A549 (cell line): Measurements from ENCODE around the gene NPB. TPM values are rescaled to one million over a fixed set of nuclear protein-coding genes. Genes with fewer than 3 reads are reported as not detected.

ENCODE experiments used
- ATAC-seq, 2 experiments: fragments of 200-7000 bp in 1 of 2; fragments of >200 bp in 1 of 2; cut with Nextera tagmentation in 1 of 2; cut with Tn5 transposase in 1 of 2; 3 replicates each; pipeline versions ENCODE4 v1.8.0 to v1.9.1; 2018 to 2020; ENCODE audit warnings: mild to moderate bottlenecking in 1 of 2, moderate library complexity in 1 of 2
- CTCF ChIA-PET: fragments of 300-600 bp; sonication (Branson Sonifier 250); formaldehyde crosslinking; extraction: SDS; loops from one replicate; lab custom pipeline; 2021; ENCODE audit warnings: antibody characterized with exemption, inconsistent platforms; lab: Yijun Ruan, JAX
- POLR2A ChIA-PET: fragments of 350-600 bp; formaldehyde crosslinking; extraction: SDS; loops from one replicate; lab custom pipeline; 2021; ENCODE audit warnings: antibody characterized with exemption, inconsistent platforms; lab: Yijun Ruan, JAX
- DNase-seq, 2 experiments: peaks; one replicate each; pipeline versions ENCODE4 v3.0.0 to v3.0.0-alpha.2; 2011 to 2016; ENCODE audit warnings: low read depth in 1 of 2, low spot score in 1 of 2
- FAIRE-seq: peaks from 2 replicates; lab custom pipeline; 2011; peaks lifted over from hg19 to GRCh38; lab: Jason Lieb, UNC
- H3K27ac ChIP-seq, 2 experiments: fragments of >200 bp; sonication (Bioruptor Twin); formaldehyde crosslinking; 3 replicates each; pipeline ENCODE4 v1.5.1; 2016 to 2017
- H3K4me1 ChIP-seq: fragments of >200 bp; sonication (Bioruptor Twin); formaldehyde crosslinking; 3 replicates; pipeline ENCODE4 v1.6.1; 2016
- H3K4me2 ChIP-seq: fragments of >200 bp; sonication (Bioruptor Twin); formaldehyde crosslinking; 3 replicates; pipeline ENCODE4 v1.6.1; 2016
- H3K4me3 ChIP-seq: fragments of >200 bp; sonication (Bioruptor Twin); formaldehyde crosslinking; 3 replicates; pipeline ENCODE4 v1.5.1; 2016
- H3K9me3 ChIP-seq: fragments of >200 bp; sonication (Bioruptor Twin); formaldehyde crosslinking; 3 replicates; pipeline ENCODE4 v1.6.1; 2016
- BHLHE40 ChIP-seq: IDR thresholded peaks from 2 replicates; pipeline ENCODE4 v1.6.1; 2012; ENCODE audit warnings: low read depth, low read length, inconsistent platforms
- FOXS1 ChIP-seq: fragments of 250-450 bp; sonication (Bioruptor Pico); IDR thresholded peaks from 2 replicates; pipeline ENCODE4 v1.5.0; 2020; ENCODE audit warnings: mild to moderate bottlenecking, moderate library complexity
- GATA3 ChIP-seq: IDR thresholded peaks from 2 replicates; pipeline ENCODE4 v1.6.1; 2012; ENCODE audit warnings: borderline replicate concordance
- HEYL ChIP-seq: fragments of 250-450 bp; sonication (Bioruptor Pico); IDR thresholded peaks from 2 replicates; pipeline ENCODE4 v1.8.0; 2021; ENCODE audit warnings: mild to moderate bottlenecking, moderate library complexity
- JUN ChIP-seq, 2 experiments: fragments of >200 bp; sonication (Bioruptor Twin); formaldehyde crosslinking; IDR thresholded peaks; 2 replicates in 1 of 2; 3 replicates in 1 of 2; pipeline ENCODE4 v1.6.1; 2016 to 2017
- JUNB ChIP-seq: fragments of >200 bp; sonication (Bioruptor Twin); formaldehyde crosslinking; IDR thresholded peaks from 2 replicates; pipeline ENCODE4 v1.6.1; 2016
- RAD21 ChIP-seq, 2 experiments: fragments of >200 bp in 1 of 2; sonication (Bioruptor Twin) in 1 of 2; formaldehyde crosslinking in 1 of 2; IDR thresholded peaks in 1 of 2; conservative IDR thresholded peaks in 1 of 2; 2 replicates in 1 of 2; 3 replicates in 1 of 2; pipeline ENCODE4 v1.6.1; 2012 to 2018; ENCODE audit warnings: inconsistent platforms in 1 of 2
- SREBF2 ChIP-seq: fragments of 450-650 bp; IDR thresholded peaks from 2 replicates; pipeline ENCODE4 v1.6.1; 2014; ENCODE audit warnings: mild to moderate bottlenecking, moderate library complexity
- ZNF302 ChIP-seq: fragments of 250-450 bp; sonication (Bioruptor Pico); IDR thresholded peaks from 2 replicates; pipeline ENCODE4 v1.9.0; 2021; ENCODE audit warnings: inconsistent platforms, mild to moderate bottlenecking, moderate library complexity
- WGBS: methylation state at CpG from one replicate; pipeline ENCODE4 v1.1.6; 2017; ENCODE audit errors: missing lambda C conversion rate; 5-methylcytosine and 5-hydroxymethylcytosine counted together
- polyA plus RNA-seq, 4 experiments: library from polyadenylated mRNA; depleted of rRNA in 3 of 4; stranded (reverse); fragments of >200 nt; fragmentation: RNase III in 1 of 4; extraction: RNeasy Plus Mini Kit Qiagen cat#74134 plus additional on column Dnase treatment in 1 of 4; gene quantifications; 2 replicates in 3 of 4; 3 replicates in 1 of 4; pipeline ENCODE4 v1.2.3, GENCODE V29; 2011 to 2017
- TF ChIP-seq, protein P1 (sequence below): fragments of >200 bp; sonication (Bioruptor Twin); formaldehyde crosslinking; IDR thresholded peaks from 3 replicates; pipeline ENCODE4 v1.5.1; 2016
- TF ChIP-seq, protein P2 (sequence below): fragments of 200-600 bp; sonication (generic); IDR thresholded peaks from 2 replicates; pipeline ENCODE4 v1.6.1; 2016; ENCODE audit warnings: antibody characterized with exemption, mild to moderate bottlenecking, moderate library complexity

NPB gene
- polyA plus RNA-seq, 2 of the 4 experiments (the other 2 are of a cell fraction) = 0.41 to 0.45 TPM

DNA sequence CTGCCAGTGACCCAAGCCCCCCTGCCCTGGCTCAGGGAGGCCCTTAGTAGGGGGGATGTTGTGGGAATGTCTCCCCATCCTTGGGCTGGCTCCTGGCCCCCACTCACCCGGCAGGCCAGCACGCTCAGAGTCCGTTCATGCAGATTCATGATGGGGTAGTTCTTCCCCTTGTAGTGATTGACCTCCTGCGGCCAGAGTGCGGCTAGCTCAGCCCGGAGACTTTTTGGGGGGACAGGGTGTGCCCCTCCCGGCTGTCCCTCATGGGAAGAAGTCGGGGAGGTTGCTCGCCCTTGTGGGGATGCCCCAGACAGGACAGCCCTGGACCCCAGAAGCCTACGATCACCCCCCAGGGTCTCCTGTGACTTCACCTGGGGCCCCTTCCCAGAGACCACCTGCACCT is 4.0 kb downstream of the NPB start (continued):
- TF ChIP-seq, protein P1, sequence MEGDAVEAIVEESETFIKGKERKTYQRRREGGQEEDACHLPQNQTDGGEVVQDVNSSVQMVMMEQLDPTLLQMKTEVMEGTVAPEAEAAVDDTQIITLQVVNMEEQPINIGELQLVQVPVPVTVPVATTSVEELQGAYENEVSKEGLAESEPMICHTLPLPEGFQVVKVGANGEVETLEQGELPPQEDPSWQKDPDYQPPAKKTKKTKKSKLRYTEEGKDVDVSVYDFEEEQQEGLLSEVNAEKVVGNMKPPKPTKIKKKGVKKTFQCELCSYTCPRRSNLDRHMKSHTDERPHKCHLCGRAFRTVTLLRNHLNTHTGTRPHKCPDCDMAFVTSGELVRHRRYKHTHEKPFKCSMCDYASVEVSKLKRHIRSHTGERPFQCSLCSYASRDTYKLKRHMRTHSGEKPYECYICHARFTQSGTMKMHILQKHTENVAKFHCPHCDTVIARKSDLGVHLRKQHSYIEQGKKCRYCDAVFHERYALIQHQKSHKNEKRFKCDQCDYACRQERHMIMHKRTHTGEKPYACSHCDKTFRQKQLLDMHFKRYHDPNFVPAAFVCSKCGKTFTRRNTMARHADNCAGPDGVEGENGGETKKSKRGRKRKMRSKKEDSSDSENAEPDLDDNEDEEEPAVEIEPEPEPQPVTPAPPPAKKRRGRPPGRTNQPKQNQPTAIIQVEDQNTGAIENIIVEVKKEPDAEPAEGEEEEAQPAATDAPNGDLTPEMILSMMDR = no peak
- TF ChIP-seq, protein P2, sequence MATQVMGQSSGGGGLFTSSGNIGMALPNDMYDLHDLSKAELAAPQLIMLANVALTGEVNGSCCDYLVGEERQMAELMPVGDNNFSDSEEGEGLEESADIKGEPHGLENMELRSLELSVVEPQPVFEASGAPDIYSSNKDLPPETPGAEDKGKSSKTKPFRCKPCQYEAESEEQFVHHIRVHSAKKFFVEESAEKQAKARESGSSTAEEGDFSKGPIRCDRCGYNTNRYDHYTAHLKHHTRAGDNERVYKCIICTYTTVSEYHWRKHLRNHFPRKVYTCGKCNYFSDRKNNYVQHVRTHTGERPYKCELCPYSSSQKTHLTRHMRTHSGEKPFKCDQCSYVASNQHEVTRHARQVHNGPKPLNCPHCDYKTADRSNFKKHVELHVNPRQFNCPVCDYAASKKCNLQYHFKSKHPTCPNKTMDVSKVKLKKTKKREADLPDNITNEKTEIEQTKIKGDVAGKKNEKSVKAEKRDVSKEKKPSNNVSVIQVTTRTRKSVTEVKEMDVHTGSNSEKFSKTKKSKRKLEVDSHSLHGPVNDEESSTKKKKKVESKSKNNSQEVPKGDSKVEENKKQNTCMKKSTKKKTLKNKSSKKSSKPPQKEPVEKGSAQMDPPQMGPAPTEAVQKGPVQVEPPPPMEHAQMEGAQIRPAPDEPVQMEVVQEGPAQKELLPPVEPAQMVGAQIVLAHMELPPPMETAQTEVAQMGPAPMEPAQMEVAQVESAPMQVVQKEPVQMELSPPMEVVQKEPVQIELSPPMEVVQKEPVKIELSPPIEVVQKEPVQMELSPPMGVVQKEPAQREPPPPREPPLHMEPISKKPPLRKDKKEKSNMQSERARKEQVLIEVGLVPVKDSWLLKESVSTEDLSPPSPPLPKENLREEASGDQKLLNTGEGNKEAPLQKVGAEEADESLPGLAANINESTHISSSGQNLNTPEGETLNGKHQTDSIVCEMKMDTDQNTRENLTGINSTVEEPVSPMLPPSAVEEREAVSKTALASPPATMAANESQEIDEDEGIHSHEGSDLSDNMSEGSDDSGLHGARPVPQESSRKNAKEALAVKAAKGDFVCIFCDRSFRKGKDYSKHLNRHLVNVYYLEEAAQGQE = no peak

DNA sequence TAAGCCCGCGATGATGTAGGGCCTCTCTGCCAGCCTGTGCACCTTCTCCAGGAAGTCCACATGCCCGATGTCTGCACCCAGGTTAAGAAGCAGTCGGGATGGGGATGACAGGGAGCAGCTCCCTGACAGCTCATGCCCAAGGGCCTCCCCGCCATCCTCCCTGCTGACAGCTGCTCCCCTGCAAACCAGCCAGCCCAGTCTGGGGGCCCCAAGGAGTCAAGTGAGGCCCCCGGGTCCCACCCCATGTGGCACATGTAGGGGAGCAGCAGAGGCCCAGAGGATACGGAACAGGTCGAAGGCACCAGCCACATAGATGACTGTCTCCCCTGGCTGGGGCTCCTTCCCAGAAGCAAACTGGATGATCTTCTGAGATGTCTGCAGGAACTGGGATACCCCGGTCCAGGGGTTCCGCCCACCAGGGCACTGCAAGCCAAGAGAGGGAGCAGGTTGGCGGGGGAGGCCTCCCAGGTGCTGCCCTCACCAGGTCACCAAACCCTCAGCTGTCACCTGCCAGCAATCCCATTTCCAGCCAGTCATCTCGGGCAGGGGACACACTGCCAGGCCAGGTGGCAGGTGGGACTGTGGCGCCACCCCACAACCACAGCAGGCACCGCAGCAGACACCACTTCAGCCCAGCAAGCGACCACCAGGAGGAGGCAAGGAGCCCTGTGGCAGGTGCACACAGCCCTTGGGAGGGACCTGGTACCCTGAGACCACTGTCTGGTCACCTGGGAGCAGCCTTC is 4.6 kb downstream of the NPB start:
- H3K4me3 ChIP-seq = no peak overlapping the region
- no peaks in the 10 kb centered on the region for H3K9me3 ChIP-seq
- TF ChIP-seq JUNB (no peak), SREBF2 (no peak), RAD21 (conservative IDR thresholded peaks at IDR 0.05 in 1 of 2, IDR thresholded peaks at IDR 0.05 in 1 of 2) (peak in 1 of 2 experiments; percentile 52; a peak in 1 of 5 replicates), JUN (IDR thresholded peaks at IDR 0.05) (no peak)
- TF ChIP-seq, protein P1 = no peak; the same call in 2 of the 3 replicates
- peak in 1 of 2 experiments; percentile 50; a peak in 3 of 6 replicates for ATAC-seq
- peaks cover 8% of the 10 kb centered on the region; the same call in 2 of the 3 replicates for H3K4me1 ChIP-seq
- CTCF ChIA-PET = interaction anchor here (1.2 to 2.8 kb wide), 7 partner anchors 13 to 84 kb away, joined by 3 to 7 read pairs (median 4); partner anchors contain the start of gene MAFG
- 85% methylated on average over 11 of the region's 15 CpGs for WGBS
- FAIRE-seq = no peak
- POLR2A ChIA-PET = no interaction called here
- peak in 1 of 2 experiments; percentile 66 for DNase-seq
- no peak overlapping the region for H3K27ac ChIP-seq
- H3K4me2 ChIP-seq = no peak overlapping the region

DNA sequence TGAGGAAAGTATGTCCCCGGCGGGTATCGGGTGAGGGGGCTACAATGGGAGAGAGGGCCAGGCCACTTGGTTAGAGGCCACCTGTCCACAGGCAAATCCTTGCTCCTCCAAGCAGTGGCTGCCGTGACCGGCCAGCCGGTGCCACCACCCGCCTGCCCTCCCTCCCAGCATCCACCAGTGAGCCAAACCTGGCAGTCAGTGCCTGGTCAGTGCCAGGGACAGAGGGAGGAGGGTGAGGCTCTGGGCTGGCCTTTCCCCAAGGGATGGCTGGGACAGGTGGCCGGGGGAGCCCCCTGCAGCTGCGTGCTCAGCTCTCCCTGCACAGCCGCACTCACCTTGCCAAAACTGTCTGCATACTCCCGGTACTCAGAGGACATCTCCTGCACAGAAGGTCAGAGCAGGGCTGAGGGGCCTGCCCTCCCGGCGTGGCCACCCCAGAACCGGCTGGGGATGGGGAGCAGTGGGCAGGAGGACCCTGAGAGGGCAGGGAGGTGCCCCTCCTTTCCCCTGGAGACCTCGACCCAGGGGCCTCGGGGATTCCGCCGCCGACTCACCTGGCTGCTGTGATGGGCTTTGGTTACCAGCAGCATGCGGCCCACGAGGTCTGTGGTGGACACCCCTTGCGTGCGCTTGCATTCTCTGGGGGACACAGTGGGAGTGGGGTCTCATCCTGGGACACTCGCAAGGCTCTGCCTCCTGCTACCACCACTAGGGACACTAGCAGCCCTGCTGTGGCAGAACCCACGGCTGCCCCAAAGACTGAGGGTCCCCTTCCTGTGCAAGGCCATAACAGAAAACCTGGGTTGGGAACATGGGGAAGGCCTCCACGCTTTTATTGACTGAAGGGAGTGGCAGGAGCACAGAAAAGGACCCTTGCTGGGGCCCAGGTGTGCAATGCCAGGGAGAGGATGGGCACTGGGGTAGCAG is 5.4 kb downstream of the NPB start:
- Histone ChIP-seq H3K4me3 (no peak overlapping the region), H3K4me1 (peaks cover 10% of the 10 kb centered on the region; the same call in 2 of the 3 replicates), H3K9me3 (no peaks in the 10 kb centered on the region), H3K27ac (no peak overlapping the region), H3K4me2 (no peak overlapping the region)
- no peak for TF ChIP-seq SREBF2
- TF ChIP-seq FOXS1 (CRISPR knock-in tag) = no peak
- TF ChIP-seq BHLHE40 = no peak
- no peak for TF ChIP-seq GATA3
- TF ChIP-seq HEYL (CRISPR knock-in tag) = no peak
- no peak for TF ChIP-seq ZNF302 (CRISPR knock-in tag)
- POLR2A ChIA-PET = no interaction called here
- CTCF ChIA-PET = interaction anchor here (1.2 to 2.8 kb wide), 6 partner anchors 12 to 85 kb away, joined by 3 to 7 read pairs (median 4); partner anchors contain the start of gene MAFG
- DNase-seq = no peak
- 94% methylated on average over 24 of the region's 26 CpGs for WGBS
- no peak for FAIRE-seq
- no peak for ATAC-seq
